K562 treated with DMSO at 1 percent for 12 hours (cell line): ENCODE results near the gene KCNA4. TPM values are rescaled to one million over a fixed set of nuclear protein-coding genes. Genes with fewer than 3 reads are reported as not detected.

Source experiments
- total RNA-seq: library from RNA; unstranded; fragments of 300-600 nt; gene quantifications from 2 replicates; pipeline ENCODE4 v1.2.3, GENCODE V29; 2022; ENCODE audit not compliant: insufficient read depth

KCNA4 gene
- total RNA-seq, result not detected in 2 replicates

GRCh38 chr11:30016588-30017363, at the start of gene KCNA4:
KCNA4 (minus strand) TSS chr11:30017030; CDS start chr11:30012678, 4,352 bp downstream.

Other genes starting within 250 kb of the KCNA4 start
- gene FSHB, start 214.0 kb upstream of the KCNA4 start, total RNA-seq, result not detected in 2 replicates